Astrocyte of the cerebellum (primary cell): Measurements from ENCODE around the gene ANO9.
"Not testable (repeated sequence)": the region's sequence is repeated elsewhere in the genome, so short reads cannot be mapped to it uniquely, and the experiment has no call there.

Source experiments
- DNase-seq: peaks from one replicate; pipeline ENCODE4 v3.0.0-alpha.2; 2011; ENCODE audit warnings: low read depth
- H3K4me3 ChIP-seq: 2 replicates; pipeline ENCODE4 v1.5.1; 2011; ENCODE audit warnings: mild to moderate bottlenecking, low read depth, low read length, moderate library complexity
- CTCF ChIP-seq: IDR thresholded peaks from 2 replicates; pipeline ENCODE4 v1.5.1; 2012; ENCODE audit warnings: low read length, low read depth, moderate library complexity, mild to moderate bottlenecking; ENCODE audit errors: missing control alignments
- in situ Hi-C: cut with HindIII; loops from 2 replicates; pipeline ENCODE4 v1.10.0; 2017; ENCODE audit warnings: low sequenced_read_pairs

The ANO9 gene

GRCh38 chr11:390175-390574 is 51.6 kb downstream of the ANO9 start:
- no peak for TF ChIP-seq CTCF
- in situ Hi-C loops, result no loop called here
- no peak for DNase-seq
- no peak overlapping the region for H3K4me3 ChIP-seq

GRCh38 chr11:389369-389768 is 52.4 kb downstream of the ANO9 start:
- H3K4me3 ChIP-seq, DNase-seq, in situ Hi-C loops: not testable (repeated sequence)

- in situ Hi-C loops, result no loop called here
- H3K4me3 ChIP-seq, result no peak overlapping the region
- no peak for DNase-seq
- no peak for TF ChIP-seq CTCF
Observed at GRCh38 chr11:387193-387793, 54.5 kb downstream of the ANO9 start.

GRCh38 chr11:386483-386882 is 55.3 kb downstream of the ANO9 start:
- DNase-seq, result no peak
- no peak for TF ChIP-seq CTCF
- no peak overlapping the region for H3K4me3 ChIP-seq
- in situ Hi-C loops, result no loop called here

GRCh38 chr11:385594-386351 is 56.0 kb downstream of the ANO9 start:
- no peak for DNase-seq
- no peak for TF ChIP-seq CTCF
- no peak overlapping the region for H3K4me3 ChIP-seq
- in situ Hi-C loops, result no loop called here

GRCh38 chr11:384511-384910 is 57.3 kb downstream of the ANO9 start:
- no peak for DNase-seq
- in situ Hi-C loops, result no loop called here
- no peak overlapping the region for H3K4me3 ChIP-seq
- TF ChIP-seq CTCF, result no peak

GRCh38 chr11:383431-383830 is 58.4 kb downstream of the ANO9 start:
- no peak for TF ChIP-seq CTCF
- in situ Hi-C loops, result no loop called here
- no peak overlapping the region for H3K4me3 ChIP-seq
- no peak for DNase-seq
